A673 (cell line): ENCODE results near the gene MAST1.

Experiments used
- EZH2 ChIP-seq: fragments of 200-600 bp; sonication (generic); IDR thresholded peaks from 2 replicates; pipeline ENCODE4 v1.6.1; 2017; ENCODE audit warnings: borderline replicate concordance, low read depth, mild to moderate bottlenecking, mixed read lengths, antibody characterized with exemption, low read length; ENCODE audit not compliant: poor library complexity, severe bottlenecking
- TF ChIP-seq, protein P1 (sequence below): fragments of 300-800, 200-600 bp; sonication (generic); conservative IDR thresholded peaks from 2 replicates; pipeline ENCODE4 v1.5.1; 2017; ENCODE audit warnings: low read depth, mild to moderate bottlenecking, antibody characterized with exemption, low read length, moderate library complexity, mixed read lengths

DNA sequence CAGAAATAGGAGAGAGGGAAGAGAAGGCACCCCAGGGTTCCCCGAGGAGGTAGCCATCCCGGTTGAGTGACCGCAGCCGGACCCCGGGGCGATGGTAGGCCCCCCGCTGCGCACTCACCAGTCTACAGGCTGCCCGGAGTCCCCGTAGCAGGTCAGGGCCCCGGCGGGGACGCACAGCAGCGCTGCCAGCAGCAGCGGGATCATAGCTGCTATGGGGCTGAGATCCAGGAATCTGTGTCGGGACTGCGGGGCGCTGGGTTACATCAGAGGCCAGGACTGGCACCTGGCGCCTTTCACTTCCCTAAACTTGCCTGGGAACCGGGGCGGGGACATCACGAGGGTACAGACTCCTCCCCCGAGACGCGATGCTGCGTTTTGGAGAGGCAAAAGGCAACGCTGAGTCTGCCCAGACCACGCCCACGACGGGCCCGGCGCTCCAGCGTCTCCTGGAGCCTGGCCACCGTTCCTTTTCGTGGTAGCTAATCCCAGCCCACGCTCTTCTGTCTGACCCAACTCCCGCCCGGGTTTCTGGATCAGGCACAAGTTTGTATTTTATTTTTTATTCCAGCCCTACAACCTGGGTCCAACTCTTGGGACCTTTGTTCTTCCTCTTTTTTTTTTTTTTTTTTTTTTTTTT lies 43.0 kb downstream of the MAST1 start, which contains the start of gene DNASE2:
- TF ChIP-seq, protein P1, sequence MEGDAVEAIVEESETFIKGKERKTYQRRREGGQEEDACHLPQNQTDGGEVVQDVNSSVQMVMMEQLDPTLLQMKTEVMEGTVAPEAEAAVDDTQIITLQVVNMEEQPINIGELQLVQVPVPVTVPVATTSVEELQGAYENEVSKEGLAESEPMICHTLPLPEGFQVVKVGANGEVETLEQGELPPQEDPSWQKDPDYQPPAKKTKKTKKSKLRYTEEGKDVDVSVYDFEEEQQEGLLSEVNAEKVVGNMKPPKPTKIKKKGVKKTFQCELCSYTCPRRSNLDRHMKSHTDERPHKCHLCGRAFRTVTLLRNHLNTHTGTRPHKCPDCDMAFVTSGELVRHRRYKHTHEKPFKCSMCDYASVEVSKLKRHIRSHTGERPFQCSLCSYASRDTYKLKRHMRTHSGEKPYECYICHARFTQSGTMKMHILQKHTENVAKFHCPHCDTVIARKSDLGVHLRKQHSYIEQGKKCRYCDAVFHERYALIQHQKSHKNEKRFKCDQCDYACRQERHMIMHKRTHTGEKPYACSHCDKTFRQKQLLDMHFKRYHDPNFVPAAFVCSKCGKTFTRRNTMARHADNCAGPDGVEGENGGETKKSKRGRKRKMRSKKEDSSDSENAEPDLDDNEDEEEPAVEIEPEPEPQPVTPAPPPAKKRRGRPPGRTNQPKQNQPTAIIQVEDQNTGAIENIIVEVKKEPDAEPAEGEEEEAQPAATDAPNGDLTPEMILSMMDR: no peak
- TF ChIP-seq EZH2: no peak
